HepG2 (cell line): ENCODE results near the gene EXTL1. TPM values are rescaled to one million over a fixed set of nuclear protein-coding genes. Genes with fewer than 3 reads are reported as not detected.

Source experiments
- ATAC-seq: fragments of 200-7000 bp; cut with Tn5 transposase; 3 replicates; pipeline ENCODE4 v1.9.1; 2020; ENCODE audit warnings: mild to moderate bottlenecking, moderate library complexity
- Bru-seq: library from RNA; stranded (reverse); fragments of 400-500 nt; gene quantifications from one replicate; lab custom pipeline; 2021; lab: Mats Ljungman, UMichigan
- BruChase-seq, 2 experiments: library from RNA; stranded (reverse); fragments of 400-500 nt; gene quantifications; one replicate each; lab custom pipeline; 2021; lab: Mats Ljungman, UMichigan
- BruUV-seq: library from RNA; stranded (reverse); fragments of 400-500 nt; replicated peaks from 2 replicates; lab custom pipeline; 2021; lab: Mats Ljungman, UMichigan
- CTCF ChIA-PET: fragments of 300-600 bp; formaldehyde crosslinking; extraction: SDS; loops from one replicate; lab custom pipeline; 2021; ENCODE audit warnings: low total read pairs, inconsistent platforms, low intra/inter-chr PET ratio; lab: Yijun Ruan, JAX
- POLR2A ChIA-PET: fragments of 350-600 bp; sonication (Branson Sonifier 250); formaldehyde crosslinking; loops from one replicate; lab custom pipeline; 2020; ENCODE audit warnings: antibody characterized with exemption, inconsistent platforms; lab: Yijun Ruan, JAX
- DNase-seq: peaks from one replicate; pipeline ENCODE4 v3.0.0-alpha.2; 2015; ENCODE audit warnings: low spot score
- FAIRE-seq: peaks from 3 replicates; lab custom pipeline; 2011; peaks lifted over from hg19 to GRCh38; lab: Jason Lieb, UNC
- H2AFZ ChIP-seq: one replicate; pipeline ENCODE4 v1.6.1; 2011; ENCODE audit warnings: low read length, inconsistent platforms
- H3K27ac ChIP-seq: fragments of 300-600 bp; 3 replicates; pipeline ENCODE4 v1.8.0; 2011; ENCODE audit warnings: mixed run types, mild to moderate bottlenecking, mixed read lengths, low read length, inconsistent platforms; ENCODE audit not compliant: insufficient read depth; ENCODE audit errors: extremely low read length
- H3K27me3 ChIP-seq, 2 experiments: fragments of 200-600 bp in 1 of 2; 2 replicates in 1 of 2; 3 replicates in 1 of 2; pipeline versions ENCODE4 v1.6.0 to v1.8.0; 2011; ENCODE audit warnings: low read length in 2 of 2, mild to moderate bottlenecking in 2 of 2, moderate library complexity in 2 of 2, inconsistent platforms in 1 of 2; ENCODE audit not compliant: insufficient read depth in 2 of 2, control insufficient read depth in 1 of 2
- H3K36me3 ChIP-seq, 2 experiments: fragments of 200-600 bp in 1 of 2; replicated peaks in 1 of 2; 2 replicates in 1 of 2; 3 replicates in 1 of 2; pipeline versions ENCODE4 v1.5.1 to v1.8.0; 2011; ENCODE audit warnings: low read length in 2 of 2, inconsistent platforms in 1 of 2; ENCODE audit not compliant: insufficient read depth in 2 of 2, control insufficient read depth in 1 of 2
- H3K4me1 ChIP-seq: 2 replicates; pipeline ENCODE4 v1.5.1; 2012; ENCODE audit warnings: low read length, inconsistent platforms; ENCODE audit not compliant: insufficient read depth
- H3K4me2 ChIP-seq: 2 replicates; pipeline ENCODE4 v1.6.0; 2011; ENCODE audit warnings: low read depth, low read length, inconsistent platforms
- H3K4me3 ChIP-seq, 3 experiments: fragments of 200-600 bp in 1 of 3; sonication (generic), shearing (Covaris generic) in 1 of 3; replicated peaks in 1 of 3; 2 replicates each; pipeline ENCODE4 v1.5.1; 2011 to 2016; ENCODE audit warnings: low read length in 3 of 3, inconsistent platforms in 2 of 3, low read depth in 2 of 3, mild to moderate bottlenecking in 2 of 3, control low read depth in 1 of 3, mixed read lengths in 1 of 3; ENCODE audit not compliant: insufficient read depth in 1 of 3
- H3K79me2 ChIP-seq: one replicate; pipeline ENCODE4 v1.6.1; 2011; ENCODE audit warnings: low read length, inconsistent platforms; ENCODE audit not compliant: insufficient read depth
- H3K9ac ChIP-seq: 2 replicates; pipeline ENCODE4 v1.6.0; 2011; ENCODE audit warnings: mild to moderate bottlenecking, low read depth, low read length, inconsistent platforms; ENCODE audit not compliant: insufficient read depth
- H3K9me3 ChIP-seq: 2 replicates; pipeline ENCODE4 v1.5.1; 2012; ENCODE audit warnings: mild to moderate bottlenecking, low read length
- H4K20me1 ChIP-seq: 2 replicates; pipeline ENCODE4 v1.6.0; 2011; ENCODE audit warnings: inconsistent platforms, mild to moderate bottlenecking, low read length, moderate library complexity; ENCODE audit not compliant: insufficient read depth
- GATAD2A ChIP-seq: IDR thresholded peaks from 2 replicates; pipeline ENCODE4 v1.6.1; 2016
- HNRNPL ChIP-seq: fragments of 200-400 bp; formaldehyde crosslinking; IDR thresholded peaks from 2 replicates; pipeline ENCODE4 v1.6.1; 2017; ENCODE audit warnings: mild to moderate bottlenecking, low read depth, low read length
- KDM5B ChIP-seq: sonication (generic); formaldehyde crosslinking; IDR thresholded peaks from 2 replicates; pipeline ENCODE4 v1.4.0; 2020; ENCODE audit warnings: missing genetic modification reagents, mild to moderate bottlenecking, borderline replicate concordance
- NFYB ChIP-seq: sonication (generic); formaldehyde crosslinking; IDR thresholded peaks from 2 replicates; pipeline ENCODE4 v1.4.0; 2020; ENCODE audit warnings: missing genetic modification reagents
- NR2C2 ChIP-seq: sonication (generic); formaldehyde crosslinking; IDR thresholded peaks from 2 replicates; pipeline ENCODE4 v1.4.0; 2020; ENCODE audit warnings: missing genetic modification reagents, mild to moderate bottlenecking, moderate library complexity, borderline replicate concordance
- POLR2AphosphoS5 ChIP-seq: IDR thresholded peaks from 2 replicates; pipeline ENCODE4 v1.6.1; 2012; ENCODE audit warnings: low read depth, low read length
- POLR2G ChIP-seq: fragments of 200-400 bp; formaldehyde crosslinking; IDR thresholded peaks from 2 replicates; pipeline ENCODE4 v1.6.1; 2018; ENCODE audit warnings: mild to moderate bottlenecking, low read depth, low read length, moderate library complexity
- RBFOX2 ChIP-seq: fragments of 200-400 bp; formaldehyde crosslinking; IDR thresholded peaks from 2 replicates; pipeline ENCODE4 v1.6.1; 2017; ENCODE audit warnings: low read depth, mild to moderate bottlenecking, low read length
- RFXAP ChIP-seq: sonication (generic); formaldehyde crosslinking; IDR thresholded peaks from 2 replicates; pipeline ENCODE4 v1.4.0; 2020; ENCODE audit warnings: missing genetic modification reagents, borderline replicate concordance
- ZNF644 ChIP-seq: IDR thresholded peaks from 2 replicates; pipeline ENCODE4 v1.6.1; 2016; ENCODE audit warnings: low read depth
- ZNF781 ChIP-seq: sonication (generic); formaldehyde crosslinking; IDR thresholded peaks from 2 replicates; pipeline ENCODE4 v1.5.1; 2020; ENCODE audit warnings: borderline replicate concordance, mild to moderate bottlenecking, missing genetic modification reagents; ENCODE audit errors: not compliant biosample characterization
- WGBS: methylation state at CpG from one replicate; pipeline ENCODE4 v1.1.6; 2017; ENCODE audit warnings: low lambda C conversion rate; 5-methylcytosine and 5-hydroxymethylcytosine counted together
- in situ Hi-C: cut with HindIII; loops from 2 replicates; pipeline ENCODE4 v1.10.0; 2017; ENCODE audit warnings: low pct_unique_long_range_greater_than_20kb; ENCODE audit not compliant: extremely low pct_ligation_motif_present
- intact Hi-C: fragments of 100-400 bp; cut with micrococcal nuclease; formaldehyde crosslinking; loops from one replicate; pipeline ENCODE4 v1.10.0; 2022; ENCODE audit not compliant: unreplicated experiment
- long read RNA-seq, 2 experiments: library from RNA in 1 of 2; library from polyadenylated mRNA in 1 of 2; stranded (forward) in 1 of 2; unstranded in 1 of 2; transcript quantifications; one replicate each; pipeline ENCODE4 v2.0.0, GENCODE V29; 2019 to 2022
- polyA minus RNA-seq, 3 experiments: library from RNA; depleted of rRNA, polyadenylated mRNA; stranded (reverse); fragments of >200 nt; gene quantifications; 2 replicates each; pipeline ENCODE4 v1.2.3, GENCODE V29; 2011; ENCODE audit warnings: low replicate concordance in 1 of 3
- polyA plus RNA-seq, 8 experiments: library from polyadenylated mRNA; depleted of rRNA in 3 of 8; stranded (reverse) in 7 of 8; unstranded in 1 of 8; fragments of >200 nt; fragmentation: Illumina TruSeq in 4 of 8; extraction: Trizol in 4 of 8; gene quantifications; 2 replicates each; pipeline versions ENCODE4 v1.2.1 to v1.2.3, GENCODE V29; 2011 to 2016; ENCODE audit warnings: low read depth in 4 of 8, missing spikeins in 1 of 8, mixed read lengths in 1 of 8; ENCODE audit not compliant: insufficient read depth in 1 of 8
- total RNA-seq, 5 experiments: library from RNA; depleted of rRNA; stranded (reverse); fragments of >200 nt; fragmentation: Illumina TruSeq; extraction: Trizol; gene quantifications; 2 replicates each; pipeline ENCODE4 v1.2.3, GENCODE V29; 2016; ENCODE audit warnings: low read depth in 1 of 5
- TF ChIP-seq, protein P1 (sequence below): sonication (generic); formaldehyde crosslinking; IDR thresholded peaks from 2 replicates; pipeline ENCODE4 v1.9.0; 2022; ENCODE audit warnings: missing genetic modification reagents, mild to moderate bottlenecking, borderline replicate concordance

Gene EXTL1, protein sequence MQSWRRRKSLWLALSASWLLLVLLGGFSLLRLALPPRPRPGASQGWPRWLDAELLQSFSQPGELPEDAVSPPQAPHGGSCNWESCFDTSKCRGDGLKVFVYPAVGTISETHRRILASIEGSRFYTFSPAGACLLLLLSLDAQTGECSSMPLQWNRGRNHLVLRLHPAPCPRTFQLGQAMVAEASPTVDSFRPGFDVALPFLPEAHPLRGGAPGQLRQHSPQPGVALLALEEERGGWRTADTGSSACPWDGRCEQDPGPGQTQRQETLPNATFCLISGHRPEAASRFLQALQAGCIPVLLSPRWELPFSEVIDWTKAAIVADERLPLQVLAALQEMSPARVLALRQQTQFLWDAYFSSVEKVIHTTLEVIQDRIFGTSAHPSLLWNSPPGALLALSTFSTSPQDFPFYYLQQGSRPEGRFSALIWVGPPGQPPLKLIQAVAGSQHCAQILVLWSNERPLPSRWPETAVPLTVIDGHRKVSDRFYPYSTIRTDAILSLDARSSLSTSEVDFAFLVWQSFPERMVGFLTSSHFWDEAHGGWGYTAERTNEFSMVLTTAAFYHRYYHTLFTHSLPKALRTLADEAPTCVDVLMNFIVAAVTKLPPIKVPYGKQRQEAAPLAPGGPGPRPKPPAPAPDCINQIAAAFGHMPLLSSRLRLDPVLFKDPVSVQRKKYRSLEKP
- 0.28 and 0.35 TPM in 2 replicates for total RNA-seq (2016; rRNA removed; fragmentation: Illumina TruSeq; extraction: Trizol)
- 0.09 and 0.20 TPM in 2 replicates for total RNA-seq (2016; cell fraction: cytosol; rRNA removed; fragmentation: Illumina TruSeq; extraction: Trizol; ENCODE audit: low read depth)
- 0.19 and 0.52 TPM in 2 replicates for total RNA-seq (2016; cell fraction: insoluble cytoplasmic fraction; rRNA removed; fragmentation: Illumina TruSeq; extraction: Trizol)
- total RNA-seq (2016; cell fraction: membrane; rRNA removed; fragmentation: Illumina TruSeq; extraction: Trizol) = 0.19 and 0.48 TPM in 2 replicates
- total RNA-seq (2016; cell fraction: nucleus; rRNA removed; fragmentation: Illumina TruSeq; extraction: Trizol) = 0.69 and 0.78 TPM in 2 replicates
- 1.0 and 1.5 TPM in 2 replicates for polyA plus RNA-seq (2011; rRNA removed)
- 0.60 and 0.75 TPM in 2 replicates for polyA plus RNA-seq (2011; cell fraction: cytosol; rRNA removed)
- 4.9 and 5.4 TPM in 2 replicates for polyA plus RNA-seq (2011; cell fraction: nucleus; rRNA removed)
- polyA plus RNA-seq (2012) = 0.87 and 1.2 TPM in 2 replicates
- polyA plus RNA-seq (2016; cell fraction: cytosol; fragmentation: Illumina TruSeq; extraction: Trizol; ENCODE audit: low read depth) = 0.07 and 0.11 TPM in 2 replicates
- polyA plus RNA-seq (2016; cell fraction: insoluble cytoplasmic fraction; fragmentation: Illumina TruSeq; extraction: Trizol; ENCODE audit: low read depth) = 0.26 and 0.27 TPM in 2 replicates
- 0.18 and 0.20 TPM in 2 replicates for polyA plus RNA-seq (2016; cell fraction: membrane; fragmentation: Illumina TruSeq; extraction: Trizol; ENCODE audit: low read depth)
- polyA plus RNA-seq (2016; cell fraction: nucleus; fragmentation: Illumina TruSeq; extraction: Trizol; ENCODE audit: insufficient read depth, low read depth) = 0.52 and 0.65 TPM in 2 replicates
- 0.12 and 2.8 TPM in 2 replicates for polyA minus RNA-seq (2011; rRNA and poly(A)+ RNA removed; ENCODE audit: low replicate concordance)
- 0.20 and 0.53 TPM in 2 replicates for polyA minus RNA-seq (2011; cell fraction: cytosol; rRNA and poly(A)+ RNA removed)
- polyA minus RNA-seq (2011; cell fraction: nucleus; rRNA and poly(A)+ RNA removed) = 4.1 and 5.9 TPM in 2 replicates
- percentile 33 among the genes with signal in this experiment for Bru-seq, nascent RNA
- percentile 31 among the genes with signal in this experiment for BruChase-seq, experiment 1, labeled RNA remaining after a 6-hour chase
- BruChase-seq, experiment 2, labeled RNA remaining after a 2-hour chase = percentile 24 among the genes with signal in this experiment
- long read RNA-seq, experiment 1 = 0 reads
- long read RNA-seq, experiment 2, full-length matches to known transcripts = 1 of 5 reads
- long read RNA-seq, experiment 2, partial matches to known transcripts = 3 of 5 reads
- long read RNA-seq, experiment 2, other reads (novel, unspliced or antisense) = 1 of 5 reads

DNA sequence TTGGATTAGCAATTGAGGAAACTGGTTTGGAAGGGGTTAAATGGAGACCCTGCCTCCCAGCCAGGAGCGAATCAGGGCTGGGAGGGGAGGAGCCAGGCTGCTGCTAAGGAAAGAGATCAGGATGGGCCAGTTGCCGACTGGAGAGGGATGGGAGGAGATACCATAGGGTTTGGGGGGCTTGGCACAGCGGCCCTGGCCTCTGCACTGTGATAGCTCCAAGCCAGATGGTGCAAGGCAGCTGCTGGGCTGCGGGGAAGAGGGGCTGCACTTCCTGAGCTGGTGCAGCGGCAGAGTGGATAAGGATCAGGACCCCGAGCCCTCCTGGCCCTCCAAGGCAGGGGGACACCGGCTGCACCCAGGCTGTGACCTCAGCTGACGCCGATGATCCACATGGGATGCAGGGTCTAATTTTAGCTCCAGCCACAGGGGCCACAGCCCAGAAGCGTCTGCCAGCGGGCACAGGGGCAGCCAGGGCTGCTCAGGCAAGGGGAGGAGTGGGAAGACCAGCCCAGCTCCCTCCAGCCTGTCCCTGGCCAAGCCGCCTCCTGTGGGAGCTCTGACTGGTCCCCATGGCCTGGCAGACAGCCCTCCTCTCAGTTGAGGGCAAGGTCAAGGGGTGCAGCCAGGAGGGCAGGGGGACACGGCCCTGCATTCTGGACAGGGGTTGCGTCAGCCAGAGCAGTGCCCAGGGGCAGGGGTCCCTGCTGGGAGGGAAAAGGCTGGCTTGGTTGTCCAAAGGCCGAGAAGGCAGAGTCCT, at the start of gene EXTL1:
TSS of gene EXTL1 (plus strand) at position 129 of the 757 bp plus-strand sequence. CDS start 872 bp downstream, outside the sequence.
- no TSS peak for BruUV-seq
- Histone ChIP-seq H3K4me1 (peaks cover 89% of the 10 kb centered on the region), H3K27me3 (peaks cover 4 to 25% of the 10 kb centered on the region in 2 experiments), H3K4me2 (peak within 1 kb of the TSS; percentile 81), H3K79me2 (no peaks in the 10 kb centered on the region), H4K20me1 (no peaks in the 10 kb centered on the region), H3K9ac (peak within 1 kb of the TSS; percentile 47; the same call in 1 of the 2 replicates), H3K9me3 (no peaks in the 10 kb centered on the region), H3K27ac (no peak within 1 kb of the TSS), H2AFZ (no peak within 1 kb of the TSS), H3K4me3 (peak within 1 kb of the TSS; percentile 43 to 78 (median 49)), H3K36me3 (no peaks in the 10 kb centered on the region)
- intact Hi-C loops (no loop called here), in situ Hi-C loops (no loop called here)
- POLR2A ChIA-PET = interaction anchor here (2.2 kb wide), 1 partner anchor 25 kb away, joined by 10 read pairs; the partner anchor contains the start of gene PAFAH2
- WGBS = 0% methylated on average over 4 of the region's 15 CpGs
- CTCF ChIA-PET = no interaction called here
- peak; percentile 75 for FAIRE-seq
- peak; percentile 63 for ATAC-seq
- no peak for DNase-seq
- TF ChIP-seq ZNF781 (CRISPR knock-in tag) (no peak), POLR2G (peak; percentile 62), NR2C2 (CRISPR knock-in tag) (0 out of 2 replicates have a peak, but pooled peaks have one; percentile 31), HNRNPL (peak; percentile 87), RFXAP (CRISPR knock-in tag) (peak; percentile 40; the same call in 1 of the 2 replicates), GATAD2A (CRISPR knock-in tag) (peak; percentile 29; the same call in 1 of the 2 replicates), NFYB (CRISPR knock-in tag) (0 out of 2 replicates have a peak, but pooled peaks have one; percentile 31), POLR2AphosphoS5 (peak; percentile 70), ZNF644 (CRISPR knock-in tag) (no peak), KDM5B (CRISPR knock-in tag) (peak; percentile 39; the same call in 1 of the 2 replicates), RBFOX2 (peak; percentile 53; the same call in 1 of the 2 replicates)
- TF ChIP-seq, protein P1, sequence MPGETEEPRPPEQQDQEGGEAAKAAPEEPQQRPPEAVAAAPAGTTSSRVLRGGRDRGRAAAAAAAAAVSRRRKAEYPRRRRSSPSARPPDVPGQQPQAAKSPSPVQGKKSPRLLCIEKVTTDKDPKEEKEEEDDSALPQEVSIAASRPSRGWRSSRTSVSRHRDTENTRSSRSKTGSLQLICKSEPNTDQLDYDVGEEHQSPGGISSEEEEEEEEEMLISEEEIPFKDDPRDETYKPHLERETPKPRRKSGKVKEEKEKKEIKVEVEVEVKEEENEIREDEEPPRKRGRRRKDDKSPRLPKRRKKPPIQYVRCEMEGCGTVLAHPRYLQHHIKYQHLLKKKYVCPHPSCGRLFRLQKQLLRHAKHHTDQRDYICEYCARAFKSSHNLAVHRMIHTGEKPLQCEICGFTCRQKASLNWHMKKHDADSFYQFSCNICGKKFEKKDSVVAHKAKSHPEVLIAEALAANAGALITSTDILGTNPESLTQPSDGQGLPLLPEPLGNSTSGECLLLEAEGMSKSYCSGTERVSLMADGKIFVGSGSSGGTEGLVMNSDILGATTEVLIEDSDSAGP (CRISPR knock-in tag) = peak; percentile 27; the same call in 1 of the 2 replicates
